A673 (cell line): ENCODE data around the gene JOSD1. TPM values are rescaled to one million over a fixed set of nuclear protein-coding genes. Genes with fewer than 3 reads are reported as not detected.

Experiments used
- BruUV-seq: library from RNA; stranded (reverse); fragments of 400-500 nt; replicated peaks from 2 replicates; lab custom pipeline; 2021; lab: Mats Ljungman, UMichigan
- CTCF ChIA-PET: fragments of 300-600 bp; sonication (Branson Sonifier 250); formaldehyde crosslinking; loops from one replicate; lab custom pipeline; 2022; ENCODE audit warnings: antibody characterized with exemption; lab: Charles Lee
- POLR2A ChIA-PET: fragments of 300-600 bp; sonication (Branson Sonifier 250); formaldehyde crosslinking; loops from one replicate; lab custom pipeline; 2022; ENCODE audit warnings: antibody characterized with exemption; ENCODE audit not compliant: low non-redundant PET; lab: Charles Lee
- DNase-seq: peaks from one replicate; pipeline ENCODE4 v3.0.0-alpha.2; 2015; ENCODE audit warnings: low spot score
- H3K27ac ChIP-seq: fragments of 200-600 bp; sonication (generic); 2 replicates; pipeline ENCODE4 v1.5.1; 2016; ENCODE audit warnings: mixed run types, low read depth, mild to moderate bottlenecking, mixed read lengths, antibody characterized with exemption, low read length; ENCODE audit not compliant: poor library complexity, severe bottlenecking
- H3K27me3 ChIP-seq: fragments of 200-600 bp; sonication (generic); replicated peaks from 2 replicates; pipeline ENCODE4 v1.6.1; 2017; ENCODE audit warnings: mixed run types, low read depth, mild to moderate bottlenecking, mixed read lengths, antibody characterized with exemption, low read length; ENCODE audit not compliant: insufficient read depth, poor library complexity
- H3K36me3 ChIP-seq: fragments of 200-600 bp; sonication (generic); 2 replicates; pipeline ENCODE4 v1.6.1; 2016; ENCODE audit warnings: mixed run types, mild to moderate bottlenecking, mixed read lengths, antibody characterized with exemption, low read length; ENCODE audit not compliant: insufficient read depth, poor library complexity, severe bottlenecking
- H3K4me1 ChIP-seq: fragments of 200-600 bp; sonication (generic); 2 replicates; pipeline ENCODE4 v1.6.1; 2017; ENCODE audit warnings: mixed run types, mild to moderate bottlenecking, mixed read lengths, antibody characterized with exemption, low read length; ENCODE audit not compliant: insufficient read depth, poor library complexity, severe bottlenecking
- H3K4me3 ChIP-seq: fragments of 200-600 bp; sonication (generic); 2 replicates; pipeline ENCODE4 v1.5.1; 2016; ENCODE audit warnings: low read depth, mixed run types, mild to moderate bottlenecking, mixed read lengths, low read length; ENCODE audit not compliant: poor library complexity, severe bottlenecking
- H3K9me3 ChIP-seq: fragments of 200-600 bp; sonication (generic); 2 replicates; pipeline ENCODE4 v1.6.1; 2016; ENCODE audit warnings: mixed run types, low read depth, mild to moderate bottlenecking, mixed read lengths, antibody characterized with exemption, low read length; ENCODE audit not compliant: poor library complexity, severe bottlenecking
- CTCF ChIP-seq: fragments of 300-800, 200-600 bp; sonication (generic); conservative IDR thresholded peaks from 2 replicates; pipeline ENCODE4 v1.5.1; 2017; ENCODE audit warnings: low read depth, mild to moderate bottlenecking, antibody characterized with exemption, low read length, moderate library complexity, mixed read lengths
- EZH2 ChIP-seq: fragments of 200-600 bp; sonication (generic); IDR thresholded peaks from 2 replicates; pipeline ENCODE4 v1.6.1; 2017; ENCODE audit warnings: borderline replicate concordance, low read depth, mild to moderate bottlenecking, mixed read lengths, antibody characterized with exemption, low read length; ENCODE audit not compliant: poor library complexity, severe bottlenecking
- intact Hi-C: fragments of 100-400 bp; cut with micrococcal nuclease; formaldehyde crosslinking; loops from one replicate; pipeline ENCODE4 v1.10.0; 2022; ENCODE audit not compliant: unreplicated experiment
- total RNA-seq: library from RNA; stranded (reverse); gene quantifications from 2 replicates; pipeline ENCODE4 v1.2.3, GENCODE V29; 2021

The JOSD1 gene
- total RNA-seq, 1 experiment from 2014 or later, result 53.1 TPM

GRCh38 chr22:38741576-38741975 lies 40.8 kb upstream of the JOSD1 start:
- peaks cover 100% of the 10 kb centered on the region for H3K36me3 ChIP-seq
- CTCF ChIA-PET, result interaction anchor here (0.7 kb wide), 1 partner anchor 1953 kb away, joined by 3 read pairs; no protein-coding TSS in a partner anchor

GRCh38 chr22:38741166-38741565 lies 40.4 kb upstream of the JOSD1 start:
- no TSS peak for BruUV-seq
- POLR2A ChIA-PET, result no interaction called here
- Histone ChIP-seq H3K36me3 (peaks cover 100% of the 10 kb centered on the region), H3K27me3 (no peaks in the 10 kb centered on the region), H3K4me3 (no peak overlapping the region), H3K4me1 (no peaks in the 10 kb centered on the region), H3K9me3 (no peaks in the 10 kb centered on the region), H3K27ac (no peak overlapping the region)
- TF ChIP-seq CTCF, result no peak
- no peak for TF ChIP-seq EZH2
- CTCF ChIA-PET, result interaction anchor here (1.1 kb wide), 1 partner anchor 25 kb away, joined by 3 read pairs; no protein-coding TSS in a partner anchor
- intact Hi-C loops, result no loop called here
- DNase-seq, result no peak

More at GRCh38 chr22:38741576-38741975, 40.8 kb upstream of the JOSD1 start:
- no peaks in the 10 kb centered on the region for H3K4me1 ChIP-seq
- no TSS peak for BruUV-seq
- POLR2A ChIA-PET, result no interaction called here
- H3K27me3 ChIP-seq, result no peaks in the 10 kb centered on the region
- H3K9me3 ChIP-seq, result no peaks in the 10 kb centered on the region
- intact Hi-C loops, result no loop called here
- H3K4me3 ChIP-seq, result no peak overlapping the region
- TF ChIP-seq CTCF (no peak), EZH2 (no peak)
- DNase-seq, result no peak
- H3K27ac ChIP-seq, result no peak overlapping the region

GRCh38 chr22:38740754-38741153 lies 40.0 kb upstream of the JOSD1 start:
- no peaks in the 10 kb centered on the region for H3K9me3 ChIP-seq
- no TSS peak for BruUV-seq
- ChIA-PET CTCF (interaction anchor here (0.5 to 1.1 kb wide), 2 partner anchors 25 to 63 kb away, joined by 3 read pairs; no protein-coding TSS in a partner anchor), POLR2A (no interaction called here)
- DNase-seq, result no peak
- TF ChIP-seq EZH2 (no peak), CTCF (no peak)
- no peaks in the 10 kb centered on the region for H3K4me1 ChIP-seq
- intact Hi-C loops, result no loop called here
- no peaks in the 10 kb centered on the region for H3K27me3 ChIP-seq
- H3K4me3 ChIP-seq, result no peak overlapping the region
- H3K36me3 ChIP-seq, result peaks cover 100% of the 10 kb centered on the region
- H3K27ac ChIP-seq, result no peak overlapping the region
